Uterus (tissue), 2 donors: ENCODE measurements around the gene TCF12.

Source experiments
- CTCF ChIP-seq, 4 experiments: fragments of 200-600 bp in 2 of 4; fragments of 450-650 bp in 2 of 4; sonication (generic) in 2 of 4; IDR thresholded peaks; one replicate each; pipeline ENCODE4 v1.5.1; 2016 to 2019; ENCODE audit warnings: antibody characterized with exemption in 4 of 4, mild to moderate bottlenecking in 2 of 4, moderate library complexity in 1 of 4
- POLR2A ChIP-seq, 2 donors: fragments of 450-650 bp; IDR thresholded peaks; one replicate each; pipeline ENCODE4 v1.6.1; 2016; ENCODE audit warnings: antibody characterized with exemption in 2 of 2, mild to moderate bottlenecking in 1 of 2, moderate library complexity in 1 of 2

GRCh38 chr15:57143511-57144078, 225.2 kb downstream of the TCF12 start:
- TF ChIP-seq POLR2A (IDR thresholded peaks at IDR 0.05), result no peak
- no peak for TF ChIP-seq CTCF (IDR thresholded peaks at IDR 0.05)
